ENCODE results near the gene PROKR1.

GRCh38 chr2:68646303-68646702 is 2.9 kb downstream of the PROKR1 start:
- no peak for TF ChIP-seq CTCF (IDR thresholded peaks at IDR 0.05)
- TF ChIP-seq POLR2A (IDR thresholded peaks at IDR 0.05) = no peak
